Measurements from ENCODE around the gene ABCC10.

DNA sequence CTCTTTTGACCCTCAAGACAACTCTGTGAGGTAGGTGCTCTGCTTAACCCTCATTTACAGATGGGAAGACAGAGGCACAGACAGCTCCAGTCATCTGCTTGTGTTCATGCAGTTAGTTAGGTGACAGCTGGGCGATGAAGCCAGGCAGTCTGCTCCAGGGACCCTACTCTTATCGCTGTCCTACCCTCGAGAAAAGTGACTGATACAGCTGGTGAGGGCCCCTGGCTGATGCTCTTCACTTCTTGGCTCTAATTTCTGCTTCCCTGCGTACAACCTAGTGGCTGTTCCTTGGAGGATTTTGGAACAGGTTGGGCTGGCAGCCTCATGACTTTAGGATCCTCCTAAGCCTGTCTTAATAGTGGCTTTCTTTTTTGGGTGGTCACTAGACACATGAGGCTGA, 40.9 kb downstream of the ABCC10 start:
- TF ChIP-seq, protein P1, sequence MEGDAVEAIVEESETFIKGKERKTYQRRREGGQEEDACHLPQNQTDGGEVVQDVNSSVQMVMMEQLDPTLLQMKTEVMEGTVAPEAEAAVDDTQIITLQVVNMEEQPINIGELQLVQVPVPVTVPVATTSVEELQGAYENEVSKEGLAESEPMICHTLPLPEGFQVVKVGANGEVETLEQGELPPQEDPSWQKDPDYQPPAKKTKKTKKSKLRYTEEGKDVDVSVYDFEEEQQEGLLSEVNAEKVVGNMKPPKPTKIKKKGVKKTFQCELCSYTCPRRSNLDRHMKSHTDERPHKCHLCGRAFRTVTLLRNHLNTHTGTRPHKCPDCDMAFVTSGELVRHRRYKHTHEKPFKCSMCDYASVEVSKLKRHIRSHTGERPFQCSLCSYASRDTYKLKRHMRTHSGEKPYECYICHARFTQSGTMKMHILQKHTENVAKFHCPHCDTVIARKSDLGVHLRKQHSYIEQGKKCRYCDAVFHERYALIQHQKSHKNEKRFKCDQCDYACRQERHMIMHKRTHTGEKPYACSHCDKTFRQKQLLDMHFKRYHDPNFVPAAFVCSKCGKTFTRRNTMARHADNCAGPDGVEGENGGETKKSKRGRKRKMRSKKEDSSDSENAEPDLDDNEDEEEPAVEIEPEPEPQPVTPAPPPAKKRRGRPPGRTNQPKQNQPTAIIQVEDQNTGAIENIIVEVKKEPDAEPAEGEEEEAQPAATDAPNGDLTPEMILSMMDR (IDR thresholded peaks at IDR 0.05), result no peak
- TF ChIP-seq EP300 (IDR thresholded peaks at IDR 0.05), result no peak

Data from ovary (tissue), 3 donors.